Activated CD4-positive, alpha-beta T cell treated with anti-CD3 and anti-CD28 coated beads, Interleukin-2, amount 10 ng/mL, durations not matched to agents 7 days and 5 days (primary cell): ENCODE data around the gene EPHA8. TPM values are rescaled to one million over a fixed set of nuclear protein-coding genes. Genes with fewer than 3 reads are reported as not detected.

Experiments used
- CTCF ChIA-PET: fragments of 350-600 bp; sonication (Branson Sonifier 250); formaldehyde crosslinking; loops from one replicate; lab custom pipeline; 2021; ENCODE audit warnings: antibody characterized with exemption; lab: Charles Lee
- POLR2A ChIA-PET: fragments of 350-600 bp; sonication (Branson Sonifier 250); formaldehyde crosslinking; loops from one replicate; lab custom pipeline; 2021; ENCODE audit warnings: antibody characterized with exemption; lab: Charles Lee
- DNase-seq: peaks from one replicate; pipeline ENCODE4 v3.0.0-alpha.2; 2020
- H3K27ac Mint-ChIP-seq: one replicate; pipeline ENCODE4 v1.8.0; 2021; ENCODE audit warnings: mild to moderate bottlenecking, moderate library complexity, mixed read lengths
- H3K27me3 Mint-ChIP-seq: one replicate; pipeline ENCODE4 v1.8.0; 2021; ENCODE audit warnings: mixed read lengths
- H3K36me3 Mint-ChIP-seq: one replicate; pipeline ENCODE4 v1.8.0; 2021; ENCODE audit warnings: low read depth, mixed read lengths
- H3K4me1 Mint-ChIP-seq: one replicate; pipeline ENCODE4 v1.8.0; 2021; ENCODE audit warnings: mixed read lengths
- H3K4me3 Mint-ChIP-seq: one replicate; pipeline ENCODE4 v1.8.0; 2021; ENCODE audit warnings: mild to moderate bottlenecking, moderate library complexity, mixed read lengths
- H3K9me3 Mint-ChIP-seq: one replicate; pipeline ENCODE4 v1.8.0; 2021; ENCODE audit warnings: mixed read lengths
- total RNA-seq, 2 experiments: library from RNA; stranded (reverse); gene quantifications; one replicate each; pipeline ENCODE4 v1.2.3, GENCODE V29; 2021

Gene EPHA8
- total RNA-seq, result not detected

GRCh38 chr1:22562584-22563583 lies at the start of gene EPHA8:
Gene EPHA8 (plus strand): TSS chr1:22563489. CDS start chr1:22563636, 147 bp downstream.
- peak within 1 kb of the TSS; percentile 19 for H3K27ac Mint-ChIP-seq
- H3K27me3 Mint-ChIP-seq, result peaks cover 43% of the 10 kb centered on the region
- ChIA-PET CTCF (no interaction called here), POLR2A (no interaction called here)
- no peaks in the 10 kb centered on the region for H3K9me3 Mint-ChIP-seq
- no peak within 1 kb of the TSS for H3K4me3 Mint-ChIP-seq
- no peaks in the 10 kb centered on the region for H3K36me3 Mint-ChIP-seq
- DNase-seq, result no peak
- H3K4me1 Mint-ChIP-seq, result no peaks in the 10 kb centered on the region

GRCh38 chr1:22516906-22517571 lies 46.2 kb upstream of the EPHA8 start:
- CTCF ChIA-PET, result no interaction called here
- no peak for DNase-seq
- H3K4me3 Mint-ChIP-seq, result no peak overlapping the region
- POLR2A ChIA-PET, result no interaction called here
- no peaks in the 10 kb centered on the region for H3K27me3 Mint-ChIP-seq
- peaks cover 25% of the 10 kb centered on the region for H3K36me3 Mint-ChIP-seq
- H3K4me1 Mint-ChIP-seq, result no peaks in the 10 kb centered on the region
- no peaks in the 10 kb centered on the region for H3K9me3 Mint-ChIP-seq
- no peak overlapping the region for H3K27ac Mint-ChIP-seq

- POLR2A ChIA-PET, result no interaction called here
- Mint-ChIP-seq H3K4me3 (no peak overlapping the region), H3K27me3 (no peaks in the 10 kb centered on the region), H3K36me3 (peaks cover 25% of the 10 kb centered on the region), H3K9me3 (no peaks in the 10 kb centered on the region), H3K4me1 (no peaks in the 10 kb centered on the region), H3K27ac (no peak overlapping the region)
- CTCF ChIA-PET, result no interaction called here
- DNase-seq, result no peak
Observed at GRCh38 chr1:22517956-22518355, 45.3 kb upstream of the EPHA8 start.

DNA sequence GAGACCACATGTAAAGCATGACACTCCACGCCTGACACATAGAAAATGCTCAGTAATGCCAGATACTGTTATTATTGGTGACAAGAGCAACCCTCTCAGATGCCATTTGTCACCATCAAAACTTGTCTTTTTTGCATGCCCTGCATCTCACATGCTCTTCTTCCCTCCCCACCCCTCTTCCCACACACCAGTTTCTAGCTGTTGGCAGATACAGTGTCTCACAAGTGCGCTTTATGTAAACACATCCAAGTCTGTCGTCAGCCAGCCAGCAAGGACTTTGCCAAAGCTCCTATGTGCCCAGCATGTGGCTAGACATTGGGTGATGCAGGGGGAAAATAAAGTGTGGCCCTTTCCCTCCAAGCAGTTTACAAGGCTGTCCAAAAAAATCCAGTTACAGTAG lies 44.9 kb upstream of the EPHA8 start:
- Mint-ChIP-seq H3K4me1 (no peaks in the 10 kb centered on the region), H3K9me3 (no peaks in the 10 kb centered on the region), H3K4me3 (no peak overlapping the region), H3K27ac (no peak overlapping the region), H3K27me3 (no peaks in the 10 kb centered on the region), H3K36me3 (peaks cover 25% of the 10 kb centered on the region)
- POLR2A ChIA-PET, result no interaction called here
- DNase-seq, result no peak
- CTCF ChIA-PET, result no interaction called here

GRCh38 chr1:22520871-22521270 lies 42.4 kb upstream of the EPHA8 start:
- Mint-ChIP-seq H3K27me3 (no peaks in the 10 kb centered on the region), H3K4me1 (no peaks in the 10 kb centered on the region), H3K9me3 (no peaks in the 10 kb centered on the region), H3K27ac (peak overlapping the region; percentile 32), H3K4me3 (no peak overlapping the region), H3K36me3 (peaks cover 15% of the 10 kb centered on the region)
- no peak for DNase-seq
- POLR2A ChIA-PET, result no interaction called here
- CTCF ChIA-PET, result interaction anchor here (0.8 kb wide), 1 partner anchor 11 kb away, joined by 3 read pairs; no protein-coding TSS in a partner anchor

GRCh38 chr1:22521692-22522091 lies 41.6 kb upstream of the EPHA8 start:
- ChIA-PET CTCF (interaction anchor here (0.8 kb wide), 1 partner anchor 10 kb away, joined by 3 read pairs; no protein-coding TSS in a partner anchor), POLR2A (no interaction called here)
- Mint-ChIP-seq H3K27me3 (no peaks in the 10 kb centered on the region), H3K4me3 (no peak overlapping the region), H3K9me3 (no peaks in the 10 kb centered on the region), H3K36me3 (peaks cover 13% of the 10 kb centered on the region), H3K4me1 (no peaks in the 10 kb centered on the region), H3K27ac (no peak overlapping the region)
- DNase-seq, result no peak

GRCh38 chr1:22522221-22522743 lies 41.0 kb upstream of the EPHA8 start:
- no peak overlapping the region for H3K4me3 Mint-ChIP-seq

DNA sequence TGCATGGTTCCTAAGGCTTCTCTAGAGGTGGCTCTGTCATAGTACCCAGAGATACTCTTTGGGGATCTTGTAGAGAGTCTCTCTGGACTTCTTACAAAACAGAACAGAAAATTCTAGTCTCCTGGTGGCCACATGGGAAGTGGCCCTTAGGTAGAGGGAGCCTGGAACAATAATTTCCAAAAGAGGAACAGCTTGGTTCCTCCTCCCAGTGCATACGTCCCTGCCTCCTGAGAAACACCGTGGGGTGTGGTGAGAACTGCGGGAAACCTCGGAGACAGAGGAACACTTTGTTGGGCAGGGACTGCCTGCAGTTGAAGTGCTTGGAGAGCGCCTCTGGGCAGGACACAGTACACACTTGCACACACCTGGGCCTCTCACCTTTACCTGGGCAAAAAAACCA lies 38.8 kb upstream of the EPHA8 start:
- H3K27ac Mint-ChIP-seq, result no peak overlapping the region
- no peaks in the 10 kb centered on the region for H3K27me3 Mint-ChIP-seq
- H3K4me3 Mint-ChIP-seq, result no peak overlapping the region
- no peaks in the 10 kb centered on the region for H3K9me3 Mint-ChIP-seq
- POLR2A ChIA-PET, result no interaction called here
- DNase-seq, result no peak
- CTCF ChIA-PET, result no interaction called here
- H3K4me1 Mint-ChIP-seq, result no peaks in the 10 kb centered on the region
- H3K36me3 Mint-ChIP-seq, result peaks cover 15% of the 10 kb centered on the region

More at GRCh38 chr1:22522221-22522743, 41.0 kb upstream of the EPHA8 start:
- Mint-ChIP-seq H3K4me1 (no peaks in the 10 kb centered on the region), H3K9me3 (no peaks in the 10 kb centered on the region), H3K27me3 (no peaks in the 10 kb centered on the region), H3K27ac (no peak overlapping the region), H3K36me3 (peaks cover 13% of the 10 kb centered on the region)
- POLR2A ChIA-PET, result no interaction called here
- no peak for DNase-seq
- CTCF ChIA-PET, result no interaction called here

DNA sequence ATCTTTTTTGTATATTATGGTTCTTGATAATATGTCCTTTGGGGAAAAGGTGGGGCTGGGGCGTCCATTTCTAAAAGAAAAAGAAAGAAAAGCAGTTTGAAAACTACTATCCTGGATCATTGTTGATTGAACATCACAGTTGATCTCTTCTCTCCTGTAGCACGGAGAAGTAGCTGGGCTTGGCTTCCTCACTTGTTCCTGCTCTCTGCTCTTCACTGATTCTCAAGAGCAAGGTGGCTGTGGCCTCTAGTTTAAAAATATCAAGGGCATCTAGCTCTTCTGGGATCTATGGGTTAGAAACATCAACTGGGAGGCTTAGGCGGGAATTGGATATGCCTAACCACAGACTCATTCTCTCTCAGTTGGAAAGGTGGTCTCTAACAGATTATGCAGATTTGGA lies 38.1 kb upstream of the EPHA8 start:
- no peaks in the 10 kb centered on the region for H3K27me3 Mint-ChIP-seq
- H3K36me3 Mint-ChIP-seq, result peaks cover 14% of the 10 kb centered on the region
- no peak overlapping the region for H3K27ac Mint-ChIP-seq
- POLR2A ChIA-PET, result no interaction called here
- CTCF ChIA-PET, result interaction anchor here (1.4 kb wide), 1 partner anchor 20 kb away, joined by 4 read pairs; no protein-coding TSS in a partner anchor
- no peaks in the 10 kb centered on the region for H3K4me1 Mint-ChIP-seq
- no peak for DNase-seq
- no peaks in the 10 kb centered on the region for H3K9me3 Mint-ChIP-seq
- no peak overlapping the region for H3K4me3 Mint-ChIP-seq

- CTCF ChIA-PET, result interaction anchor here (1.4 kb wide), 1 partner anchor 21 kb away, joined by 4 read pairs; no protein-coding TSS in a partner anchor
- H3K9me3 Mint-ChIP-seq, result no peaks in the 10 kb centered on the region
- POLR2A ChIA-PET, result no interaction called here
- no peaks in the 10 kb centered on the region for H3K27me3 Mint-ChIP-seq
- peaks cover 13% of the 10 kb centered on the region for H3K36me3 Mint-ChIP-seq
- H3K27ac Mint-ChIP-seq, result no peak overlapping the region
- H3K4me1 Mint-ChIP-seq, result no peaks in the 10 kb centered on the region
- DNase-seq, result no peak
- H3K4me3 Mint-ChIP-seq, result no peak overlapping the region
Observed at GRCh38 chr1:22525646-22526045, 37.6 kb upstream of the EPHA8 start.

- Mint-ChIP-seq H3K9me3 (no peaks in the 10 kb centered on the region), H3K27me3 (no peaks in the 10 kb centered on the region), H3K36me3 (peaks cover 13% of the 10 kb centered on the region), H3K4me3 (no peak overlapping the region), H3K27ac (no peak overlapping the region), H3K4me1 (no peaks in the 10 kb centered on the region)
- POLR2A ChIA-PET, result no interaction called here
- CTCF ChIA-PET, result interaction anchor here (1.4 kb wide), 1 partner anchor 21 kb away, joined by 4 read pairs; no protein-coding TSS in a partner anchor
- no peak for DNase-seq
Observed at GRCh38 chr1:22526098-22526497, 37.2 kb upstream of the EPHA8 start.

DNA sequence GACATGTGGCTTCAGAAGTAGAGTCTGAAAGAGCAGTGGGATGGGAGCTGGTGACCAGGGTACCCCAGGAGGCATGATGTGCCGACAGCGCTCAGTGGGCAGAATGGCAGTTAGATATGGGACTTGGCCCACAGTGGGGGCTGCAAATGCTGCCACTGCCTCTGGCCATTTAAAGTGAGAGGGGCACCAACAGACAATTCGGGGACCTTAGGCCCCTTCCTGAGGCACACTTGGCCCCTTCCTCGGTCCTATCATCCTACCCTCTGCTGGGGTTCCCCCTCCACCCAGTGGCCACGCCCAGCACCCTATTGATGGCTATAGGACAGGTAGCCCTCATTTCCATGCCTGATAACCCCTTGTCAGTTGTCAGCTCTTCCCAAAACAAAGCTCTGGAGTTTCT lies 36.6 kb upstream of the EPHA8 start:
- H3K4me1 Mint-ChIP-seq, result no peaks in the 10 kb centered on the region

GRCh38 chr1:22527122-22527521 lies 36.2 kb upstream of the EPHA8 start:
- CTCF ChIA-PET, result no interaction called here
- no peaks in the 10 kb centered on the region for H3K4me1 Mint-ChIP-seq
- H3K27me3 Mint-ChIP-seq, result no peaks in the 10 kb centered on the region

More for the DNA sequence above, 36.6 kb upstream of the EPHA8 start:
- Mint-ChIP-seq H3K9me3 (no peaks in the 10 kb centered on the region), H3K27me3 (no peaks in the 10 kb centered on the region), H3K36me3 (peaks cover 13% of the 10 kb centered on the region), H3K4me3 (no peak overlapping the region), H3K27ac (no peak overlapping the region)
- ChIA-PET POLR2A (no interaction called here), CTCF (no interaction called here)
- DNase-seq, result no peak

More at GRCh38 chr1:22527122-22527521, 36.2 kb upstream of the EPHA8 start:
- Mint-ChIP-seq H3K9me3 (no peaks in the 10 kb centered on the region), H3K27ac (no peak overlapping the region), H3K36me3 (peaks cover 13% of the 10 kb centered on the region), H3K4me3 (no peak overlapping the region)
- POLR2A ChIA-PET, result no interaction called here
- DNase-seq, result no peak
